NCI-H1694 (cell line): ENCODE measurements around the gene C17orf100.

Source experiments
- DNase-seq: peaks from one replicate; lab custom pipeline; 2025; lab: John Stamatoyannopoulos, UW

Gene C17orf100

DNA sequence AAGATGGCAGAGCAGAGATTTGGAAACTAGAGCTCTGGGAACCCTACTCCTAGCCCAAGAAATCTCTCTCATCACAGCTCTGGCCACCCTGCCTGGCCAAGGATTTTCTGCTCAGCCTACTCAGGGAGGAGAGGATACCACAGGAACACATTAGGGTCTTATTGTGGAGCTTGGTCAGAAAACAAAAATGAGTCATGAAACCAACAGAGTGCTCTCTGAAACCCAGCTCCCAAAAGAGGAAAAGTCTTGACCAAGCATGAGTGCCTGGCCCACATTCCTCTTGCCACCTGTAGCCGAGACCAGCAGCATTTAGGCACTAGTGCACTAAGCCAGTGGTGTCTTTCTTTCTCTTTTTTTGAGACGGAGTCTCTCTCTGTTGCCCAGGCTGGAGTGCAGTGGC is 43.5 kb downstream of the C17orf100 start:
- DNase-seq, result no peak

DNA sequence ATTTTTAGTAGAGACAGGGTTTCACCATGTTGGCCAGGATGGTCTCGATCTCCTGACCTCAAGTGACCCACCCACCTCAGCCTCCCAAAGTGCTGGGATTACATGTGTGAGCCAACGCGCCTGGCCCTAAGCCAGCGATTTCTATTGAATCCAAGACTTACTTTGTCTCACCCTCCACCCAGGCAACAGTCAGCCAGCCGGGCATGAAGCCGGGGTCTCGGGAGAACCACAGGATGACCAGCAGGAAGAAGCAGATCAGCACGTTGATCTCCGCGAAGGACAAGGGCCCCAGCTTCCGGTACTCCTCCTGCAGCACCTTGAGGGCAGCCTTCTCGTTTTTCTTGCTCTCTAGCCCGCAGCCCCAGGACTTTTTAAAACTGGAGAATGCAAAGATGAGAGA is 44.0 kb downstream of the C17orf100 start:
- DNase-seq, result no peak

- no peak for DNase-seq
Observed at GRCh38 chr17:6696906-6697305, 45.3 kb downstream of the C17orf100 start.

- DNase-seq, result no peak
Observed at GRCh38 chr17:6698004-6698403, 46.4 kb downstream of the C17orf100 start.

DNA sequence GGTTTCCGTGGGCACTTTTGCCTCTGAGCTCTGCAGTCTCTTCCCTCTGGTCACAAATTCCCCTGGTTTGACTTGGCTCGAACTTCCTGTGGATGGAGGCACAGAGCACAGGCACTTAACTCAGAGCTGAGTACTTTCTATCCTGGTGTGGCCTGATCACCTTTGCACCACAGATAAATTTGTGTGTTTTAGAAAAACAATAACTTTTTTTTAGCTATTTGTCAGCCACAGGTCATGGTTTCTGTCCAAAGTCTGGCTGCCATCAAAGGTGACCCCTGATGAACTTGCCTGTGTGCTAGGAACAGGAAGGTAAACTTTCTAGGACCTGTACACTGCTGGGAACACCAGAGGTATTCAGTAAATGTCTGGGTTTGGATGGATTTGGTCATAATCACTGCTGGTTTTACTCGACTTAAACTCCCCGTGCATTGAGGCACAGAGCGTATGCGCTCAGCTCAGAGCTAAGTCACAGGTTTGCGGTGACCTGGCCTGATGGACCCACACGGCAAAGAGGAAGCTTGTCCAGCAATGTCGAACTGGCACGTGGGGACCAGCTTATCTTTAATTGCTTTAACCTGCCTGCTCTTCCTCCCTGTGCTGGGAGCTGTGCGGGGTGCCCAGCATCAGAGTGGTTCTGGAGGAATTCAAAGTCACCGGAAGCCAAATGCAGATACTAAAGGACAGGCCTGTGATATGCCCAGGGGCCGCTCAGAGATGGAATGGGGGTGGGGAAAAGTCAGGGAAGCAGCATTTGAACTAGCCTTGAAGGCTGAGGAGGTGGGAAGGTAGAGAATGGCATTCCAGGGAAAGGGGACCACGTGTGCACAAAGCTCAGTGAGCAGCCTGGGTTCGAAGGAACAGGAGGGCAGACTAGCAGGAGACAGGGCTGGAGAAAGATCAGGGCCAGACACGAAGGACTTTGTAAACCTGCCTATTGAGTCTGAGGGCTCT is 48.7 kb downstream of the C17orf100 start:
- DNase-seq, result no peak

DNA sequence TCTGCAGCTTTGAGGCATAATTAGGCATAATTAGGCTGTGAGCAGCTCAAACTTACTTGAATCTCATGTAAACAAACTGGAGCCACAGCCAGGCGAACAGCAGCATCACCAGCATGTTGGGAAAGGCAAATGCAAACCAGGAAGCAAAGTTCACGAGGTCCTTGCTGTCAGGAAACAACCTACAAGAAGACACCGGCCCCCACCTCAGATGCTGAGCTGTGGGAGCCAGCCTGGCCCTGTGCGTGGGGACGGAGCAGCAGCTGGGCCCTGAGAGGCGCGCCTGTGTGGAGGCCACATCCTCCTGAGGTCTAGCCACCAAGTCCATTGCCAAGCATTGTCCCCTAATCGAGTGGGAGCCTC is 49.4 kb downstream of the C17orf100 start:
- no peak for DNase-seq

DNA sequence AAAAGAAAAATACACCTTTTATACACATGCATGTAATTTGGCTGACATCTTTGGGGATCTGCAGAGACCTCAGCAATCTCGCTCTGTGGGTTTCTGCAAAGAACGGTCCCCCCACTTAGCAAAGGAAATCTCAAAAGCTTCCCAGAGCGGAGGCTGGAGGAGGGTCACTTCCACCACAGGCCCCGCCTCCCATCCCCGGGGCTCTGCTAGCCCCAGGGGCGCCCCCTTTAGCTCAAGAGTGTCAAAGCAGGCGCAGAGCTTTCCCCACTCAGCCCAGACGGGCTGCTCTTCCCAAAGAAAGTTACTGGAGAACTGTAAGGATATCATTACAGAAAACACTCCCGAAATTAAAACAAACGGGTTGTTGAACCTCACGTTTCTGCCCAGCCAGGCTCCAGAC is 50.2 kb downstream of the C17orf100 start:
- DNase-seq, result no peak

DNA sequence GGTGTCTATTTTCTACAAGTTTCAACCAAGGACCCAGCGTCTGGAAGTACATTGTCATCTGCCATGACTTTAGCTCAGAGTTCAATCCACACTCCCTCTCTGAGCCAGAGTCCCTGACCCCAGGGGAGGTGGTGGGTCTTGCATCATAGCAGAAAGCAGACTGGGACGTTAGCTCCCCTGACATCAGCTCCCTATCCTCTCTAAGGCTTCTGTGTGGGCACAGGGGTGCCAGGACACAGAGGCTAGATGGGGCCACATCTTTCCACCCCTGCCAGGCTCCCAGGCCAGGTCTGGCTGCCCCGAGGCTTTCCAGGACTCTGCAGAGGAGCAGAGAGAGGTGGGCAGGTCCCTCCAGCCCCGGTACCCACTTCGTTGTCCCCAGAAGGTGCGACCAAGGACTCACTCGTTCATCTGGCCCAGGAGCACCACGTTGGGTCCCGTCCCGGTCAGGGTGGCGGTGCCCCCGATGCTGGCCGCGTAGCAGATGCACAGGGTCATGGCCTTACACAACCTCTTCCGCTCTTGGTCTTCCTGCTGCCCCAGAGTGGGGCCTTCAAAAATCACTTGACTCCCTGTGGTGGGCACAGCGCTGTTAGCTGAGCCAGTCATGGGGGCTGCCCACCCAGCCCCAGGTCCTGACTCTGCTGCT is 51.1 kb downstream of the C17orf100 start:
- DNase-seq, result no peak
